ENCODE results near the gene NOS1. TPM values are rescaled to one million over a fixed set of nuclear protein-coding genes. Genes with fewer than 3 reads are reported as not detected.

NOS1 gene
- total RNA-seq, 1 donor from 2014 or later = not detected

- intact Hi-C loops (cut with micrococcal nuclease) = loop anchor here (5.0 kb wide), 2 partner anchors 128 to 492 kb away; no protein-coding TSS in a partner anchor
Measured at GRCh38 chr12:117365049-117365616, 3.7 kb upstream of the NOS1 start.

DNA sequence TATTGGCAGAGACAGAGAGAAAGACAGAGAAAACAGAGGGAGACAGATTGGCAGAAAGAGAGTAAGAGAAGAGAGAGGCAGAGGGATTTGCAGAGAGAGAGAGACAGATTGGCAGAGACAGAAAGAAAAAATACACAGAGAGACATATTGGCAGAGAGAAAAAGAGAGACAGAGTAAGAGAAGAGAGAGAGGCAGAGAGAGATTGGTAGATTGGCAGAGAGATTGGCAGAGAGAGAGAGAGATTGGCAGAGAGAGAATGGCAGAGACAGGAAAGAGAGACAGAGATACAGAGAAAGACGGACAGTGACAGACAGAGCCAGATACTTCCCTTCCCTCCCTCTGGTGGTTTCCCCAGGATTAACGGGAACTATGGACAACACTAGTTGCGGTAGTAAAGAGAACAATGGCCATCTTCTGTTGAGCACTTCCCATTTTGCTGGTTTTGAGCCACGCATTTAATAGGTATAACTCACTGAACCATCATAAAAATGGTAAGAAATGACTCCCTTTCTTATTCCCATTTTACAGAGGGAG lies 2.6 kb upstream of the NOS1 start:
- intact Hi-C loops (cut with micrococcal nuclease) = loop anchor here (5.0 kb wide), 1 partner anchor 1437 kb away; no protein-coding TSS in a partner anchor

DNA sequence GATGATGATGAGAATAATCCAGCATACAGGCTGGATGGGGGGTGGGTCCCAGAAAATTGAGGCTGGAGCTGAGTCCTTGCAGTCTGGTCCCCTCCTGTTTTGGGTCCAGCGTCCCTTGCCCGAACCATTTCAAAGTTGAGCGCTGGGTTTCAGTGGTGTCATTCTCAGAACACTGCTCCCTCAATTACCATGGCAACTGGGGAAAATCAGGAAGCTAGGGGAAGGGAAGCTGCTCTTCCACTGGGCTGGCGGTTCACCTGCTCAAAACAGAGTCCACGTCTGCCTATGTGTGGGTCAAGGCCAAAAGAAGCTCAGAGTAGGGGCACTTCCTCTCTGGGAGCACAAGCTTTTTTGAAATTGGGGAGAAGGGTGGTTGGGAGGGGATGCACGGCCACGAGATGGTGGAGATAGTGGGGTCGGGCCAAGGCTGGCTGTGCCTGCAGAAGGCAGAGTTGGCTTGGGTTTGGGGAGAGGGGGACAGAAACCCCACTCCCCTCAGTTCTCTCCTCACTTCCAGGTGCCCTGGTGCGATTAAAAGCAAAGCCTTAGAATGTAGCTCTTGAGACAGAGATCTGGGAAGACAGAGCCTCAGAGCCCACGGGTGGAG lies 1.7 kb upstream of the NOS1 start:
- intact Hi-C loops (cut with micrococcal nuclease) = loop anchor here (5.0 kb wide), 1 partner anchor 1436 kb away; no protein-coding TSS in a partner anchor

DNA sequence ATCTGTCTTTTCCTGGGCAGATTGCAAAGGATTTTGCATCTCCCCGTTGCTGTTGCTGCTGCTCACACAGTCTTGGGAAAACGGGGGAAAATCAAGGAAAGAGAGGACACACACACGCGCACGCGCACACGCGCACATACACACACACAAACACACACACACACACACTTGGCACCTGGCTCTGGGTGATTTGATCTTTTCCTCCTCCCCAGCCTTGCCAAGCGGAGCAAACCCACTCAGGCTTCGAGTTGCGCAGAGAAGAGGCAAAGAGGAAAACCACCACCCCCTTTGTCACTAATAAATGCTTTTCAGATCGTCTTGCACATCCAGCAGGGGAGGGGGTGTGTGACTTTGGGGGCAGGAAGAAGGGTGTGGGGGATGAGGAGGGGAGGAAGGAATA lies 965 bp upstream of the NOS1 start:
- intact Hi-C loops (cut with micrococcal nuclease) = loop anchor here (5.0 kb wide), 1 partner anchor 1435 kb away; no protein-coding TSS in a partner anchor

GRCh38 chr12:117361905-117362304 lies 479 bp upstream of the NOS1 start:
- intact Hi-C loops (cut with micrococcal nuclease) = loop anchor here (5.0 kb wide), 1 partner anchor 1435 kb away; no protein-coding TSS in a partner anchor

DNA sequence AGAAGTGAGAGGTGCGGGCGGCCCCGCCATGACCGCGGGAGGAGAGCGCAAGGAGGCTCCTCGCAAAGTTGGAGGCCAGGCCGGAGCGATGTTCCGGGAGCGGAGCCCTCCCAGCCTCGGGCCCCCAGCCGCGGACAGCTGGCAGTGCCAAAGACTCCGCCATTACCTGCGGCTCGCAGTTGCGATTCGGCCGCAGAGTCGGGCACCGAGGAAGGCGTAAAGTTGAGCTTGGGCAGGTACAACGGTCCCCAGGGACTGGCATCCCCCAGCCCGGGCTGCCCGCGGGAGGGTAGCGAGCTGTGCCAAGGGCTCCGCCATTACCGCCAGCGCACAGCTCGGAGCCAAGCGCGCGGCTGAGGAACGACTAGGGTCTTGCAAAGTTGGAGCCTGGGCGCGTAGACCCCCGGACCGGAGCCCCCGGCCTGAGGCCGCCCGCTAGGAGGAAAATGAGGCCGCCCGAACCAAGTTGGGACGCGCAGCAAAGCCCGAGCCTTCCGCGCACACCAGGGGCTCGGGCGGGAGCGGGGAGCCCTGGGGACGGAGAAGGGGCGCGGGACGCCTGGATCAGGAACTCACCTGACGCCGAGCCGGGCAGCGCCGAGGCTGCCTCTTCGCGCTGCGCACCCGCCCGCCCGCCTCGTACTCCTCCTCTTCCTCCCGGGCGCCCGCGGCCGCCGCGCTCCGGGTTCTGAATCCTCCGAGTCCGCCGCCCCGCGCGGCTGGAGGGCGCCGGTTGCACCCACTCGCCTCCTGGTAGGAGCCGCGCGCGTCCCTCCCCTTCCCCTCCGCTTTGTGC lies 677 bp downstream of the NOS1 start:
- intact Hi-C loops (cut with micrococcal nuclease) = loop anchor here (5.0 kb wide), 1 partner anchor 1433 kb away; no protein-coding TSS in a partner anchor

GRCh38 chr12:117360222-117360550 lies 1.2 kb downstream of the NOS1 start:
- intact Hi-C loops (cut with micrococcal nuclease) = loop anchor here (5.0 kb wide), 1 partner anchor 1433 kb away; no protein-coding TSS in a partner anchor

GRCh38 chr12:117359029-117359845 lies 2.2 kb downstream of the NOS1 start:
- intact Hi-C loops (cut with micrococcal nuclease) = no loop called here

DNA sequence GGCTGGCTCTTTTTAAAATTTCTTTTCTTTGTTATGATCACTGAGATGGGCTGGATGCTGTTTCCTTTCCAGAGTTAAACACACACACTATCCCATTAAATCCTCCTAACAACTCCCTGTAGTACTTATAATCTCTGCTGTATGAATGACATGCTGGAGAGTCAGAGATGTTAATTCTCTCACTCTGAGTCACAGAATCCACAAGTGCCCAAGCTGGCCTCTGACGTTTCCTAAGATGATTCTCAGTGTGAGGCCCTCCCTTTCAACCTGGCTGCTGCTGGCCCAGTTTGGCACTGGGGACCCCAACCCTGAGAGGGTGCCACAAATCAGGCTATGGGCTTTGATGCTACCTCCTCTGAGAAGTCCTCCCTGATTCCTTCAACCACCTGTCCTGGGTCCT lies 5.4 kb downstream of the NOS1 start:
- intact Hi-C loops (cut with micrococcal nuclease) = no loop called here

DNA sequence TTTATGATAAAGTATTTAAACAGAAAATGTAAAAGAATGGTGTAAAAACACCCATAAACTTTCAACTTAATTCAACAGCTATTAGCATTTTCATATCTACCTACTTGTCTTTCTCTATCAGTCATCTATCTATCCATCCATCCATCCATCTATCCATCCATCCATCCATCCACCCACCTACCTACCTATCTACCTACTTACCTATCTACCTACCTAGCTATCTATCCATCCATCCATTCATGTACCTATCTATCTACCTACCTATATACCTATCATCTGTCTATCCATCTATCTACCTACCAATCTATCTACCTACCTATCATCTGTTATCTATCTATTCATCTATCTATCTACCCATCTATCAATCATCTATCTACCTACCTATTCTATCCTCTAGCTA lies 8.5 kb downstream of the NOS1 start:
- intact Hi-C loops (cut with micrococcal nuclease) = no loop called here

DNA sequence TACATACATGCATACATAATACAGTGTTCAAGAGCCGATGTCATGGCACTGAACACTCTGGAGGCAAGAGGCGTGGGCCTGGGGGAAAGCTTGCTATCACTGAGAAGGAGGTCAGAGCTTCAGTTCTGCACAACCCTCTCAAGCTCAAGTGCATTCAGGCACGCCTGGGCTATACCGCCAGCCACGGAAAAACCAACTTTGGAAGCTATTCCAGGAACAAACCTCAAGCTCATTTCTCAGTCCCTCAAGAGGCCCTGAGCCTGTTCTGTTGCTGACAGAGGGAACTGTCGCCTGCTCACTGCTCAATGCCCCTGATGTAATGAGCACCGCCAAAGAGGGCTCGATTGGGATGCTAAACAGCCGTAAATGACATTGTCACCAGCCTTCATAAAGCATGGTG lies 9.2 kb downstream of the NOS1 start:
- intact Hi-C loops (cut with micrococcal nuclease) = no loop called here

GRCh38 chr12:117350140-117350539 lies 11.3 kb downstream of the NOS1 start:
- intact Hi-C loops (cut with micrococcal nuclease) = no loop called here

- intact Hi-C loops (cut with micrococcal nuclease) = no loop called here
Measured at GRCh38 chr12:117347588-117347987, 13.8 kb downstream of the NOS1 start.

DNA sequence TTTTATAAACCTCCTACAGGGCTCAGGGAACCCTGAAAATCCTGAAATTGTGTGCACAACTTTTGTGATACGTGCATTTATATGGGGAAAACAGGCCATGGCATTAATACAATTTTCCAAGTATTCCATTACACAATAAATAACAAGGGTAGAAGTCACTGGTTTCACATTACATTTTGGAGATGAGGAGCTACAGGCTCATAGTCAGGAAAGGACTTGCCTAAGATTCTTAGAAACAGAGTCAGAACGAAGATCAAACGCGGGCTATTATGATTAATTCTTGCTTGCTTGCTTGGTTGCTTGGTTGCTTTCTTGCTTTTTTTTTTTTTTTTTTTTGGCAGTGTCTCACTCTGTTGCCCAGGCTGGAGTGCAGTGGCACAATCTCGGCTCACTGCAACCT lies 16.7 kb downstream of the NOS1 start:
- intact Hi-C loops (cut with micrococcal nuclease) = no loop called here

- intact Hi-C loops (cut with micrococcal nuclease) = no loop called here
Measured at GRCh38 chr12:117343849-117344248, 17.6 kb downstream of the NOS1 start.

GRCh38 chr12:117343296-117343695 lies 18.1 kb downstream of the NOS1 start:
- intact Hi-C loops (cut with micrococcal nuclease) = no loop called here

GRCh38 chr12:117342682-117343081 lies 18.7 kb downstream of the NOS1 start:
- intact Hi-C loops (cut with micrococcal nuclease) = no loop called here

GRCh38 chr12:117342247-117342646 lies 19.2 kb downstream of the NOS1 start:
- intact Hi-C loops (cut with micrococcal nuclease) = no loop called here

DNA sequence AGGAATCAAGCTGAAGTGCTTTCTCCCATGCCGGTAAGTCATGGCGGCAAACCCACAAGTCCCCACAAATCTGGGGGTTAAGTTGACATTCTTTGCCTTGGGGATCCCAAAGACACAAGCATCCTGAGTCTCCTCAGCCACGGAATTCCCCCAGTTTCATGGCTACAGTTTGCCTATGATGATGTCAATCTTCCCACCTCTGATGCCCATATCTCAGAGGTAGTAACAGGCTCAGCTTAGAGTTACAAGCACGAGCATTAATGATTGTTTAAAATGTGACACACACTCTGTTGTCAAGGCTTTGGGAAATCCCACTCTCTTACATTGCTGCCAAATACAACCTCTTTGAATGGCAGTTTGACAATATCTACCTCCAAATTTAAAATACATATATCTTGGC lies 22.3 kb downstream of the NOS1 start:
- intact Hi-C loops (cut with micrococcal nuclease) = no loop called here

DNA sequence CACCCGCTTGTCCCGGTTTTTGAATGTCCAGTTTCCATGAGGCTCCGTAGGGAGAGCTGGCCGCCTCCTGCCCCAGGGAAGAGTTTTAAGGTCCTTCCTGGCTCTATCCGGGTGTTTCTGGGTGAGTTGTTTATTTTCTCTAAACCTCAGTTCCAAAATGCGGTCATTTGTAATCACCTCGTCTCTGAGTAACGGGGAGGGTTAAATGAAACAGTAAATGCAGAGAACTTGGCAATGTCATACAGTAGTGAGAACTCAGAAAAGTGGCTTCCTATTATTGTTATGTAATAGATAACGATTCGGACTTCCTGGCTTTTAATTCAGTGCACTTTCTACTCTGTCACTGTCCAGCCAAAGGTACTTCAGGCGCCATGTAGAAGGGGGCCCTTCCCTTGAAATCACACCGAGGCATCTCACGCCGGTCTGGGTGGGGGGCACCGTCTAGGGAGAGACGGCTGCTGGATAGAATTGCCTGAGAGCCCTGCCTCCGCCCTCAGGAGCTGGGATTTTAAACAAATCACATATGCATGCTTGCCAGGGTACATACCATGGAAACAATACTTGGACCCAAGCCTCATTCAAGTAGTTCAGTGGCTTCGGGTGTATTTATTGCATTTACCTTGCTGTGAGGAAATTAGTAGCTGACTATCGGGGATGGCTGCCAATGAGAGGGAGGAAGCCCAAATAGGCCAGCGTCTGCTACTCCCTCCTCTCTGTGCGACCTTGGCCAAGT lies 26.4 kb downstream of the NOS1 start:
- intact Hi-C loops (cut with micrococcal nuclease) = no loop called here

- intact Hi-C loops (cut with micrococcal nuclease) = no loop called here
Measured at GRCh38 chr12:117334051-117334450, 27.4 kb downstream of the NOS1 start.
